H9 (cell line): ENCODE data around the gene LZTS3. TPM values are rescaled to one million over a fixed set of nuclear protein-coding genes. Genes with fewer than 3 reads are reported as not detected.

Experiments used
- DNase-seq: peaks from one replicate; pipeline ENCODE4 v3.0.0-alpha.2; 2017
- H2AFZ ChIP-seq: one replicate; pipeline ENCODE4 v1.6.1; 2013; ENCODE audit warnings: mild to moderate bottlenecking, low read length, control low read depth, moderate library complexity
- H2AK5ac ChIP-seq: 2 replicates; pipeline ENCODE4 v1.6.1; 2013; ENCODE audit warnings: low read length, control low read depth, mixed read lengths; ENCODE audit not compliant: insufficient read length
- H2BK120ac ChIP-seq: one replicate; pipeline ENCODE4 v1.6.1; 2013; ENCODE audit warnings: low read depth, mild to moderate bottlenecking, low read length, control low read depth, inconsistent platforms; ENCODE audit not compliant: poor library complexity, severe bottlenecking
- H2BK12ac ChIP-seq: 2 replicates; pipeline ENCODE4 v1.6.1; 2013; ENCODE audit warnings: low read length, control low read depth, mixed read lengths, low read depth; ENCODE audit not compliant: insufficient read length
- H2BK15ac ChIP-seq: 2 replicates; pipeline ENCODE4 v1.6.1; 2013; ENCODE audit warnings: low read depth, low read length, control low read depth
- H2BK20ac ChIP-seq: one replicate; pipeline ENCODE4 v1.6.1; 2013; ENCODE audit warnings: low read depth, mild to moderate bottlenecking, low read length, control low read depth, inconsistent platforms; ENCODE audit not compliant: poor library complexity, severe bottlenecking
- H2BK5ac ChIP-seq: 2 replicates; pipeline ENCODE4 v1.6.1; 2013; ENCODE audit warnings: low read length, control low read depth, mixed read lengths; ENCODE audit not compliant: insufficient read length
- H3K14ac ChIP-seq: 2 replicates; pipeline ENCODE4 v1.6.1; 2013; ENCODE audit warnings: low read length, control low read depth; ENCODE audit not compliant: insufficient read depth
- H3K18ac ChIP-seq: 2 replicates; pipeline ENCODE4 v1.6.1; 2013; ENCODE audit warnings: low read depth, mild to moderate bottlenecking, mixed read lengths, low read length, control low read depth; ENCODE audit not compliant: insufficient read length
- H3K23ac ChIP-seq: 2 replicates; pipeline ENCODE4 v1.6.1; 2013; ENCODE audit warnings: low read length, control low read depth, mixed read lengths, low read depth; ENCODE audit not compliant: insufficient read length
- H3K23me2 ChIP-seq: 2 replicates; pipeline ENCODE4 v1.6.1; 2013; ENCODE audit warnings: low read depth, mild to moderate bottlenecking, mixed read lengths, low read length, control low read depth; ENCODE audit not compliant: insufficient read length, poor library complexity, severe bottlenecking
- H3K27ac ChIP-seq: 2 replicates; pipeline ENCODE4 v1.5.1; 2013; ENCODE audit warnings: low read length, control low read depth, mixed read lengths, low read depth; ENCODE audit not compliant: insufficient read length
- H3K27me3 ChIP-seq: 2 replicates; pipeline ENCODE4 v1.6.1; 2013; ENCODE audit warnings: low read length, control low read depth, inconsistent platforms; ENCODE audit not compliant: insufficient read depth
- H3K4ac ChIP-seq: 2 replicates; pipeline ENCODE4 v1.6.1; 2013; ENCODE audit warnings: low read depth, mild to moderate bottlenecking, control low read depth, inconsistent platforms, low read length, moderate library complexity
- H3K4me1 ChIP-seq: 2 replicates; pipeline ENCODE4 v1.6.1; 2013; ENCODE audit warnings: low read length, control low read depth, inconsistent platforms; ENCODE audit not compliant: insufficient read depth
- H3K4me2 ChIP-seq: 2 replicates; pipeline ENCODE4 v1.6.1; 2013; ENCODE audit warnings: low read length, control low read depth, mixed read lengths; ENCODE audit not compliant: insufficient read length, insufficient read depth
- H3K56ac ChIP-seq: 2 replicates; pipeline ENCODE4 v1.6.1; 2013; ENCODE audit warnings: low read depth, mild to moderate bottlenecking, mixed read lengths, low read length, control low read depth; ENCODE audit not compliant: insufficient read length
- H3K79me1 ChIP-seq: 2 replicates; pipeline ENCODE4 v1.6.1; 2013; ENCODE audit warnings: low read depth, mild to moderate bottlenecking, moderate library complexity, low read length, control low read depth, inconsistent platforms; ENCODE audit not compliant: insufficient read depth, poor library complexity, severe bottlenecking
- H3K79me2 ChIP-seq: 2 replicates; pipeline ENCODE4 v1.6.1; 2013; ENCODE audit warnings: low read length, control low read depth, inconsistent platforms; ENCODE audit not compliant: insufficient read depth
- H3K9ac ChIP-seq: 2 replicates; pipeline ENCODE4 v1.6.1; 2013; ENCODE audit warnings: low read length, control low read depth, mixed read lengths; ENCODE audit not compliant: insufficient read length; ENCODE audit errors: extremely low read depth
- H3K9me3 ChIP-seq: one replicate; pipeline ENCODE4 v1.6.1; 2013; ENCODE audit warnings: low read depth, low read length, inconsistent platforms; ENCODE audit not compliant: control insufficient read depth
- H3T11ph ChIP-seq: one replicate; pipeline ENCODE4 v1.6.1; 2013; ENCODE audit warnings: mild to moderate bottlenecking, low read length, control low read depth, inconsistent platforms
- H4K20me1 ChIP-seq: one replicate; pipeline ENCODE4 v1.6.1; 2013; ENCODE audit not compliant: control insufficient read depth, insufficient read length, insufficient read depth
- H4K5ac ChIP-seq: 2 replicates; pipeline ENCODE4 v1.6.1; 2013; ENCODE audit warnings: low read depth, mild to moderate bottlenecking, mixed read lengths, low read length, control low read depth; ENCODE audit not compliant: insufficient read length
- H4K8ac ChIP-seq: replicated peaks from 2 replicates; pipeline ENCODE4 v1.6.1; 2013; ENCODE audit warnings: low read length, control low read depth, mixed read lengths, low read depth; ENCODE audit not compliant: insufficient read length
- H4K91ac ChIP-seq: 2 replicates; pipeline ENCODE4 v1.6.1; 2013; ENCODE audit warnings: low read depth, mild to moderate bottlenecking, moderate library complexity, mixed read lengths, low read length, control low read depth; ENCODE audit not compliant: insufficient read length
- H3K27ac Mint-ChIP-seq, 3 experiments: 2 replicates in 2 of 3; 3 replicates in 1 of 3; pipeline ENCODE4 v1.8.0; 2020 to 2021; ENCODE audit warnings: mixed read lengths in 3 of 3, mild to moderate bottlenecking in 1 of 3, moderate library complexity in 1 of 3
- H3K27me3 Mint-ChIP-seq: 2 replicates; pipeline ENCODE4 v1.8.0; 2021; ENCODE audit warnings: low read depth, mild to moderate bottlenecking, moderate library complexity, mixed read lengths
- H3K36me3 Mint-ChIP-seq, 3 experiments: 2 replicates in 2 of 3; 3 replicates in 1 of 3; pipeline ENCODE4 v1.8.0; 2020 to 2021; ENCODE audit warnings: low read depth in 3 of 3, mixed read lengths in 3 of 3; ENCODE audit not compliant: insufficient read depth in 1 of 3
- H3K4me1 Mint-ChIP-seq, 2 experiments: 2 replicates each; pipeline ENCODE4 v1.8.0; 2020; ENCODE audit warnings: mixed read lengths in 2 of 2
- H3K4me3 Mint-ChIP-seq, 2 experiments: 2 replicates in 1 of 2; 3 replicates in 1 of 2; pipeline ENCODE4 v1.8.0; 2020 to 2021; ENCODE audit warnings: mild to moderate bottlenecking in 2 of 2, mixed read lengths in 2 of 2, moderate library complexity in 1 of 2
- H3K9me3 Mint-ChIP-seq, 2 experiments: 2 replicates in 1 of 2; 3 replicates in 1 of 2; pipeline ENCODE4 v1.8.0; 2020; ENCODE audit warnings: mild to moderate bottlenecking in 2 of 2, mixed read lengths in 2 of 2, moderate library complexity in 1 of 2
- CTCF ChIP-seq: fragments of 200-600 bp; sonication (generic); conservative IDR thresholded peaks from 3 replicates; pipeline ENCODE4 v1.8.0; 2021; ENCODE audit warnings: antibody characterized with exemption, mild to moderate bottlenecking
- WGBS: extraction: QIAGEN DNeasy Blood & Tissue Kit; methylation state at CpG from one replicate; pipeline ENCODE4 v1.1.7; 2013; ENCODE audit warnings: missing lambda C conversion rate, low lambda C conversion rate, mixed read lengths; ENCODE audit not compliant: insufficient read length; ENCODE audit errors: extremely low coverage; 5-methylcytosine and 5-hydroxymethylcytosine counted together
- total RNA-seq: library from RNA; stranded (reverse); gene quantifications from 2 replicates; pipeline ENCODE4 v1.2.1, GENCODE V29; 2021

The LZTS3 gene
- total RNA-seq, 1 experiment from 2014 or later, result 20.8 TPM

DNA sequence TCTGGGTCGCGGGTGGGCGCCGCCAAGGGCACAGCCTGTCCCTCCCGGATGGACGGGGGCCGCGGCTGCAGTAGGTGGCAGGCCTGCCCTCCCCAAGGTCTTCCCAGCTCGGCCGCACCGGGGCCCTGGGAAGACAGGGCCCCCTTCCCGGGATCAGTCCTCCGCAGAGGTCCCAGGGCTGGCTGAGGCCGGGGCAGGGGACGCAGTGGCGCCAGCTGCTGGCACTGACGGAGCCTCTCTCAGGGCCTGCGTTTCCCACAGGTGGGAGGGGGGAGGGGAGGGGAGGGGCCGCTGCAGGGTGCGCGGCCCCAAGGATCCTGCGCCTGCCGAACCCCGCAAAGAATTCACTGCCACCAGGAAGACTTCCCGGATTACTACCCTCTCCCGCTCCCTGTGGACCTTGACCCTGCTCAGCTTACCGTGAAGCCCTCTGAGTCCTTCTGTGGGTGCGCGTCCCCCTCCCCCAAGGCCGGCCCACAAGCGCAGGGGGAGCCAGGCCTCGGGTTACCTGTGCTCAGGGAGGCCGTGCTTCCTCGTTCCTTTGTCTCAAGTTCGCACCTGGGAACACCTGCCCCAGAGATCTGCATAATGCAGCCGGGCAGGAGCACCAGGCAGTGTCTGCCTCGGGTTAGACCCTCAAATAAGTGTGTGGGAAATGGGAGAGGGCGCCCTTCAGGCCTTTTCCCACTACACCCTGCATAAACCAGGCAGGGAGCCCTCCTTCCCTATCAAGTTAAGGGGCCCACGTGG lies 5.1 kb downstream of the LZTS3 start:
- H3K23me2 ChIP-seq, result peaks cover 12% of the 10 kb centered on the region
- H2AK5ac ChIP-seq, result no peak overlapping the region
- peak overlapping the region; percentile 72 to 74 for H3K4me3 Mint-ChIP-seq
- H4K91ac ChIP-seq, result no peak overlapping the region
- peaks cover 17% of the 10 kb centered on the region for H3K27me3 Mint-ChIP-seq
- H4K20me1 ChIP-seq, result no peaks in the 10 kb centered on the region
- no peak overlapping the region for H3K27ac ChIP-seq
- H4K5ac ChIP-seq, result peak overlapping the region; percentile 31
- peak overlapping the region; percentile 97 for H3K18ac ChIP-seq
- H3K4me1 Mint-ChIP-seq, result peaks cover 26 to 37% of the 10 kb centered on the region in 2 experiments
- H2BK5ac ChIP-seq, result no peak overlapping the region
- H2BK120ac ChIP-seq, result peak overlapping the region; percentile 31
- peak overlapping the region; percentile 98 for H3K14ac ChIP-seq
- peaks cover 6 to 22% (median 7%) of the 10 kb centered on the region in 3 experiments; a peak in 6 of 7 replicates for H3K36me3 Mint-ChIP-seq
- no peaks in the 10 kb centered on the region; a peak in 1 of 5 replicates for H3K9me3 Mint-ChIP-seq
- H2AFZ ChIP-seq, result no peak overlapping the region
- H3K27me3 ChIP-seq, result no peaks in the 10 kb centered on the region
- peak; percentile 86 for DNase-seq
- peak; percentile 34; the same call in 2 of the 3 replicates for TF ChIP-seq CTCF
- H4K8ac ChIP-seq, result peak overlapping the region; percentile 23
- no peak overlapping the region for H2BK12ac ChIP-seq
- peak overlapping the region; percentile 71 for H3K9ac ChIP-seq
- no peak overlapping the region for H2BK15ac ChIP-seq
- H3K4me2 ChIP-seq, result peak overlapping the region; percentile 60
- no CpG with 5 or more reads among the region's 39 CpGs for WGBS
- no peak overlapping the region for H3K23ac ChIP-seq
- H3K4me1 ChIP-seq, result no peaks in the 10 kb centered on the region; the same call in 1 of the 2 replicates
- H3K79me2 ChIP-seq, result no peaks in the 10 kb centered on the region
- no peak overlapping the region for H3T11ph ChIP-seq
- peak overlapping the region; percentile 10; the same call in 1 of the 2 replicates for H3K4ac ChIP-seq
- H3K9me3 ChIP-seq, result no peaks in the 10 kb centered on the region
- peak overlapping the region; percentile 80 to 96 (median 96); a peak in 6 of 7 replicates for H3K27ac Mint-ChIP-seq
- no peak overlapping the region for H2BK20ac ChIP-seq
- no peak overlapping the region for H3K56ac ChIP-seq
- no peaks in the 10 kb centered on the region for H3K79me1 ChIP-seq
